HG03571 (cell line): Measurements from ENCODE around the gene SCGB3A2.

ENCODE experiments used
- ATAC-seq: cut with Tn5 transposase; IDR thresholded peaks from one replicate; pipeline ENCODE4 v1.9.1; 2021; ENCODE audit not compliant: unreplicated experiment

The SCGB3A2 gene, protein sequence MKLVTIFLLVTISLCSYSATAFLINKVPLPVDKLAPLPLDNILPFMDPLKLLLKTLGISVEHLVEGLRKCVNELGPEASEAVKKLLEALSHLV

DNA sequence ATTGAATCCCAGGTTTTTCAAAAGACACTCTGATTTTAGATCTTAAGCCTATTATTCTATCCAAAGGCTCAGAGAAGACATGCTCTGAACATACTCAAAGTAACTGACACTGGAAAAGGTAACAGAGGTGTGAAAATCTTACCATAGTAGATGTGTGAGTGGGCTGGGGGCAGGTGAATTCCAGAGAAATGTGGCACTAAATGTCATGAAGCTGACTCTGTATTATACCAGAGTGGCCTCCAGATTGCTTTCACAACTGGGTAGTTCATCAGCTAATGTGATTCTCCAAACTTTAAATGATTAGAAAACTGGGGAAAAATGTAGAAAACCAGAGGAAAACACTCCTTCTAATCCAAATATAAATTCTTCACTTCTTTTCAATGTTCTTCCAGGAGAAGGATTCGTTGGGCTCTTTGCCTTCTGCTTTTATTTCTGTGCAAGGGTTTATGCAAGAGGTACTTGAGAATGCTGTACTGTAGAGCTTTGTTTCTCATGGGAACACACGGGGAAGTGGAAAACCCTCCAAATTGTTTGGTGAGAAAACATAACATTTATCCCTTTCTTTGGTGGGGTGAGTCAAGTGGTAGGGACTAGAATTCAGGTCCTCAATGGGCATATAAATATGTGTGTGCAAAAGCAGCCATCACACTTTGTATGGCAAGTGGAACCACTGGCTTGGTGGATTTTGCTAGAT is at the start of gene SCGB3A2:
Gene SCGB3A2, plus strand, starts transcription at position 646 of the 694 bp plus-strand sequence. CDS start 93 bp downstream, outside the sequence.
- no peak for ATAC-seq

DNA sequence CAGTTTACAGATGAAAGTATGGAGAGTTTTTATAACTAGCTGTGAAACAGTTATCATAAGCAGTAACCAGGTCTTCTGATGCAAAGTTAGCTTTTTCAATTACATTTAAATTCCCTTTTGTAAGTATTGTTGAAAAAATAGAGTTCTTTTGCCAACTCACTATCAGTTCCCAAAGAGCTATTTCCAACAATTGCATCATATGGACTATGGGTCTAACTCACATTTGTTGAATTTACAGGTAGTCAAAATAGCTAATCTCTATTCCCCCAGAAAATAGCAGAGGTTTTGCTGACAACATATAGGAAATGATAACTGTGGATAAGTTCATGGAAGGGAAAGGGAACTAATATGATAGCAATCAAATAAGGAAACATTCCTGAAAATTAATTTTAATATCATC is 48.5 kb upstream of the SCGB3A2 start:
- no peak for ATAC-seq

DNA sequence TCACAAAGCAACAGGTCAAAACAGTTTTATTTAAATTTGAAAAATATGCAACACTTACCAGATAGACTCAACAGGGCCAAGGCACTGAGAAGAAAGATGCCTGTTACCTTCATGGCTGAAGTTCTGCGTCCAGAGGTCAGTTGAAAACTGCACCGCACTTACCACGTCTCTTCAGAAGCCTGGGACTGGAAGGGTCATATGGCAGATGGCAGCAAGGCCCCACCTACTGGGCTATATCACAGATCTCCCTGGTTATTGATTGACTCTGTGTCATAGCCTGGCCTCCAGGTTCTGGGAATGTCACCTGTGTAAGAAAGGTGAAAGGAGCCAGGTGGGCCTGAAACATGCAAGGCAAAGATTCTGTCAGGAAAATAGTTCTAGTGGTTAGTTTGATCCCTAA is 47.0 kb upstream of the SCGB3A2 start, which contains the start of gene SPINK1:
Gene SPINK1, minus strand, starts transcription at position 207 of the 400 bp plus-strand sequence. Its CDS starts 94 bp downstream, at position 113.
- ATAC-seq: no peak

DNA sequence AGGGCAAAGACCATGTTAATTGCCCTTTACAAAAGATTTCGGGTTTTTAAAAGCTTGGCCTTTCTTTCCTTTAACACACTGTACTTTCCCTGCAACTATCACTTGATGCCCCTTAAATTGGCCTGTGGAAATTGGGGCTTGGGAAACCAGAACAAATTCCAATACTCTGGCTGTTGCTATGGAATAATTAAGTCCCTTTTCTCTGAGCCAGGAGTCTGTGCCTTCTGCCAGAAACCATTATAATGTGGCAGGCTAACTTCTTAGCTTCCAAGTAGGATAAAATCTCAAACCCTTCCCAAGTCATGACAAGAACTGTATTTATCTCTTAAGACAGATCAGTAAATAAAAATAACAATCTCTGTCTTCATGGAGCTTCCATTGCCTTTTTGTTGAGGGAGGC is 46.0 kb upstream of the SCGB3A2 start:
- ATAC-seq: no peak

DNA sequence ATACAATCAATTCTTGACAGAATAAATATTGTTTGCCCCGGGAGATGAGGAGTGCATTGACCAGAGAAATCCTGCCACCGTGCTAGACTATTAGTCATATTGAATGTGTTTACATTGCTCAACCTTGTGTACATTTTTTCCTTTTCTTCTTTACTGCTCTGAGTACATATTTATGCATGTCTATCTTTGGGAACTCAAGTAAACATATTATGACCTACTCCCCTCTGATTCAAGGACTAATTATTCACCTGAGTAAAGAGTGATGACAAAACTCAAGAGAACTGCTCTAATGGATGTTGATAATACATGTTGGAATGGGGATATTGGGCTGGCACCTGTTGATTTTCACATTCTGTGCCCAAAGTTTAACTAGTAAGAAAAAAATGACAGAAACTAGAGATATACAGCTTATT is 43.1 kb upstream of the SCGB3A2 start:
- ATAC-seq: no peak

DNA sequence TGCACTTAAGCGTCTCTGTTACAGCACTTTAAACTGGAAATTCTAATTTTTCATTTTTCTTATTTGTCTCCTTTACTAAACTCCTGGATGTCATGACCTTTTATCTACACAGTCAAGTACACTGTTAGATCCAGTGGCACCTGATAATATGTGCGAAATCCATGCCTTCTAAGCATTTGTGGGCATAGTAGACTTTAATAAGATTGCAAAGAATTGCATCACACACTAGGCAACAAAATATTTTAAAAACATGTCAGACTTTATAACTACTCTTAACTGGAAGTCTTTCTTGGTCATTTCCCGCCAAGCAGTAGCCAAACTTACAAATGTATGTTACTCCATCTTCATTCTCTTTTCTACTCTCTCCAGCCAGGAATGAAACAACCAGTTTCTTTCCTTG is 42.1 kb upstream of the SCGB3A2 start:
- ATAC-seq: no peak

DNA sequence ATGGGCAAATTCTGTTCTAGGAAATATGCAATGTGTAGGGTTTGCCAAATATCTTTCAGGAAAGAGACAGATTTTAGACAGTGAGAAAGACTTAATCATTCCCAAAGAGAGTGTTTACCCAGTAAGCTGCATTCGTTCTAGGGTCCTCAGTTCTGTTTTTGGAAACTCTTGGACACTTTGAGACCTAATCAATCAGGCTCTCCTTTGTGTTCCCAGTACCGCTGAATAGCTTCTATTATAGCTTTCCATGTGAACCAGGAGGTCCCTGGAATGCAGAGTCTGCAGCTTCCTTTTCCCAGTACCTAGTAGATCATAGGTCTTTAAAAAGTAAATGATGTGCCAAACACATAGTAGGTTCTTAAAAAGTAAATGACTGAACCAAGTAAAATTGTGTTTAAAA is 35.6 kb upstream of the SCGB3A2 start:
- ATAC-seq: no peak

DNA sequence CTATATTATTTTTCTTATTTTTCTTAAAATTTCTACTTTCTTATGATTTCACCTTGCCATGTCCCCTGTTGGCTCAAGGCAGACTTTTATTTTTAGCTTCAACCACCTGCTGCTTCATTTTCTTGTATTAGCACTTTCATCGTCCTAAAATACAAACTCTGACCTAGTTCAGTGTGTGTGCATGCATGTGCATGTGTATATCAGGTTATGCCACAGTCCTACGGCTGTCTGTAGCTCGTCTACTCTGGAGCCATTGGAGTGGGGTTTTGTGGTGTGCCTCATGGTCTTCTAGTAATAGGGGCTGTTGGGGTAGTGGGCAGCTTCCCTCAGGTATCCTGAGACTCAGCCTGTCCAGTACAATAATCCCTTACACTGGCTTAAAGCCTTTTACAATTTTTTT is 33.7 kb upstream of the SCGB3A2 start:
- ATAC-seq: no peak

DNA sequence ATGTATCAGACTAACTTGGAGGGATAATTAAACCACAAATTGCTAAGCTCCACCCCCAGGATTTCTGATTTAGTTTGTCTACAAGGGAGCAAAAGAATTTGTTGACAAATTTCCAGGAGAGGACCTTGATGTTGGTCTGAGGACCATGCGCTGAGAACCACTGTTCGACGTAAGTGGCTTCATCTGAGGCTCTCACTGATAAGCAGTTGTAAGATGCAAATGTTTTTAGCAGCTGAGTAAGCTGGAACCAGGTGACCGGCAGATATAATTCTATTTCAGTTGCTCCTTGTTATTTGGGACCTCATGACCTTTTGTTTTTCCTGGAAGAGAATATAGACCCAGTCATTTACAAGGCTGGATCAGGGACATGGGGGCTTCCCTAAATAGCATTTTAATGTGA is 32.9 kb upstream of the SCGB3A2 start:
- ATAC-seq: no peak

DNA sequence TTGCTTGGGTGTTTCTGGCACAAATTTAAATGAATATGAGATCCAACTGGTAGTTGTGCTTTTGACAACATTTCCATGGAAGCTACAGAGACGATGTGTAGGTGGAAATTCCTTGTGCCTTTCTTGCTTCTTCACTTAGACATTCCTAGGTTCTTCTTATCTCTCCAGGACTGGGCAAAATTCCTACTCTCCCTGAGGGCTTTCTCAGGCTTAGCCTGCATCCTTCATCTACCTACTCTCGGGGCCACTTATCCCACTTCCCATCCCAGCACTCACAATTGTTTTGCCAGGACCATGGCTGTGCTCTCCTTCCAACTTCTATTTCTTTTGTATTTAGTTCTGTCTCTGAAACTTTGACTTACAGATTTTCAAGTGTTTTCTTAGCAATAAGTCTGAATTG is 29.3 kb upstream of the SCGB3A2 start:
- ATAC-seq: no peak

DNA sequence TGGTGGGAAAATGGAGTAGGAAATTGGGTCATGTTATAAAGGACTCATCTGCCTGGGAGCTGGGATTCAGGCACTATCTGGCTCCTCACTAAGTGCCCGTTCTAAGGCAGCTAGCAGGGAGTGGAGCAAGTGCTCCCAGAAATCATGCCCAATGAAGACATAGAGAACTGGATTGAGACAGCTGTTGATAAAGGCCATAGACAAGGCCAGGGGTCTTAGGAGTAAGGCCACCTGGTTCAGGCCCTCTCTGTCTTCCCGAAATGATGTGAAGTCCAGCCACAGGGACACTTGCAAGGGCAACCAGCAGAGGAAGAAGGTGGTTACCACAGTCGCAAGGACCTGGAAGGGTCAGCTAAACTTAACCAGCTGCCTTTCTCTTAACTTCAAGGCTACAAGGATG is 26.9 kb upstream of the SCGB3A2 start:
- no peak for ATAC-seq

DNA sequence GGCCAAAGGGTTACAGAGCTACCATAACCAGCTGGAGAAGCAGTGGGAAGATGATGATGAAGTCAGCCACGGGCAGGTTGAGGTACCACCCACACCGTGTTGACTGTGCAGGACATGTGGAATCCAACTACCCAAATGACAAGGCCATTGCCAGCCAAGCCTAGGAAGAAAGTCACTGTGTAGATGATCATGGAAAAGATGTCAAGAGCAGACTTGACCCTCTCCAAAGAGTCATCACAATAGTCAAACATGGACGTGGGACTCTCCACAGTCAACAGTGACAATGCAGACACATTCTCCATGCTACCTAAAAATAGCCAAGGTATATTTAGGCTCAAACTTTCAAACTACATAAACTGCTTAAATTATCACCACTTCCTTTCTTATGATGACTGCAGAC is 26.1 kb upstream of the SCGB3A2 start:
- no peak for ATAC-seq

DNA sequence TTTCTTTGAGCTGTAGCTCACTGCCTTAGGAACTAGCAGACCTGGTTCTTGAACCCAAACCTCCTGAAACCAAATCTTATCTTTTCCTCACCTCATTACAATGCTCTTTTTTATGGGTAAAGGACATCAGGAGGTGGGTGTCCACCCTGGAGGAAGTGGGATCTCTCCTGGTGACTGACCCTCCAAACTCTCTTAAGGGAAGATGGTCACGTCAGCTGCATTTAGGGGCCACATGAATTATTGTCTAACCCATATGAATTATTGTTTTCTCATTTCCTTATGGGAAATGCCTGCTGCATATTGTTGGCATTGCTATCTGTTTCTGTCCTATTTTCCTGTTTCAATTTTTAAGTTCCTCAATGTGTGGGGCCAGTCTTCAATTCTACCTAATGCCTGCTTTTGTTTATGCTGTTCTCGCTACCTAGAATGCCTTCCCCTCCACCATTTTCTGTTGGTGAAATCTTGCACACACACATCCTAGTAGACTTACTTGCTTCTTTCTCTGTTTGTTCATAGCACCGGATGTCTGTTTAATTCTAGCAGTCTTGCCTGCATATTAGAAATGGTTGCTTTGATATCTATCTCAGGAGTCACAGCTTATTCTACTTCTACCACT is 25.0 kb upstream of the SCGB3A2 start:
- ATAC-seq: no peak

DNA sequence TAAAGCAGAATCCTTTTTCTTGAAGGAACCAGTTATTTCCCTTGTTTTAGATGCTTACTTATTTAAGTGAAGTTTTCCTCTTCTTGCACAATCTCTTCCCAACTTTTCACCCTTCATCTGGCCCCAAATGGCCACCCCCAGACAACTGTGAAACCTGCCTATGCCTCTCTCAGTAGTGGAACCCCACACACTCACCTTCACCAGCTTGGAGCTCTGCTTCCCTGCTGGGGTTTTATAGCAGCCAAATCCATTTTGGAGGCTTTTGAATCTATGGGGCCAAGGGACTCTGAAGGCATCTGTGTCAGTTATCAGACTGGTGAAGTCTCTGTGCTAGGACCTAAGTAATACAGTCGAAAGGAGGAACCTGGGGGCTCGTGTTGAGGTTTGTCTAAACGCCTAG is 24.2 kb upstream of the SCGB3A2 start:
- ATAC-seq: no peak

DNA sequence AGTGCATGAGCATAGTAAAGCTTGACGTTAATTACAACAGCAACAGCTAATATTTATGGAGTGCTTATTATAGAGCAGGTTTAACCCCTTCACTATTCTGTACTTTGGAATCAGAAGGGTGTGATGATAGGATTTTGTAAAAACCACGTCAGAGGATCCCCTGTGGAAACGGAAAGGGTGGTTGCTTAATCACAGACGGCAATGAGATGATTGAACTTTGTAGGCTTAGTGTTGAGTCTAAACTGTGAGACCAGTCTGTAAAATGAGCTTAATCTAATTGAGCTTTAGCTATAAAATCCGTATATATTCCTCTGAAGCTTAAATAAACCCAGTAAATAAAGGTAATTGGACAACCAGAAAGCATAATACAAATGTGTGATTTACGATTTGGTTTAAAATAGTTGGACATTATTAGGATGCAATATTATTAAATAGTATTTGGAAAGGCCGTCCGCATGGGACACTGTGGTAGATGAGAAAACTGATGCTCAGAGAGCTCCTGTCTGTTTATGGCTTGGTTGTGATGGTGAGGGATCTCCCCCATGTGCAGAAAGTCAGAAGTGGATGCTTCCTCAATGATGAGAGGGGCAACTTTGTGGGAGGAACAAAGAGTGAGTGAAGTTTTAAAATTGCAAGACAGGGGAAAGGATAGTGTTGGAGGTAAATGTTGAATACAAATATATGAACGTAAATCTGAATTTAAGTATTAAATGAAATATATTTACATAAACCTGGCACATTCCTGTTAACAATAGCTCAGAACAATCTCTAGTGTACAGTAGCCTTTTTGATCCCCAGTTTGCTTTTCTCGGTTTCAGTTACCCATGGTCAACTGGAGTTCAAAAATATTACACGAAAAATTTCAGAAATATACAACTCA is 23.4 kb upstream of the SCGB3A2 start:
- no peak for ATAC-seq

DNA sequence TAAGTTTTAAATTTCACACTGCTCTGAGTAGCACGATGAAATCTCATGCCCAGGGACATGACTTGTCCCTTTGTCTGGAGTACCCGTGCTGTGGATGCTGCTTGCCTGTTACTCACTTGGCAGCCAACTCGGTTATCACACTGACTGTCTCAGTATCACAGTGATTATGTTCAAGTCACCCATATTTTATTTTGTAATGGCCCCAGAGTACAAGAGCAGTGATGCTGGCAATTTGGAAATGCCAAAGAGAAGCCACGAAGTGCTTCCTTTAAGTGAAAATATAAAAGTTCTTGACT is 22.8 kb upstream of the SCGB3A2 start:
- ATAC-seq: no peak

DNA sequence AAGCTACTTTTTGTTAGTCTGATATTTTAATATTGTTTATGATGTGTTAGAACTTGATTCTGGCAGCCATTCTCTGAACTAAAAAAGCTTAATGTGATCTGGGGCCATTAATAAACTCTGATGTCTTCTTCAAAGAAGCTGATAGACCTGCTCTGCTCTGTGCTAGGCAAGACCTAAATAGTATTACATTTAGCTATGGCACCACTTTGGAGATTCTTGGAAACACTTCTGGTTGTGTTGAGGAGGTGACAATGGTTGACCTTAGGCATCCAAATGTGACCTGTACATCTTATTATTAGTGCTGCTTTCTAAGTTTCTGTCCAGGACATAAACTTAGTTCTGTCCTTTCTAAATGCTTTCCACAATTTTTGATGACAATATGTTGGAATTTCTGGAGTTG is 21.7 kb upstream of the SCGB3A2 start:
- no peak for ATAC-seq

DNA sequence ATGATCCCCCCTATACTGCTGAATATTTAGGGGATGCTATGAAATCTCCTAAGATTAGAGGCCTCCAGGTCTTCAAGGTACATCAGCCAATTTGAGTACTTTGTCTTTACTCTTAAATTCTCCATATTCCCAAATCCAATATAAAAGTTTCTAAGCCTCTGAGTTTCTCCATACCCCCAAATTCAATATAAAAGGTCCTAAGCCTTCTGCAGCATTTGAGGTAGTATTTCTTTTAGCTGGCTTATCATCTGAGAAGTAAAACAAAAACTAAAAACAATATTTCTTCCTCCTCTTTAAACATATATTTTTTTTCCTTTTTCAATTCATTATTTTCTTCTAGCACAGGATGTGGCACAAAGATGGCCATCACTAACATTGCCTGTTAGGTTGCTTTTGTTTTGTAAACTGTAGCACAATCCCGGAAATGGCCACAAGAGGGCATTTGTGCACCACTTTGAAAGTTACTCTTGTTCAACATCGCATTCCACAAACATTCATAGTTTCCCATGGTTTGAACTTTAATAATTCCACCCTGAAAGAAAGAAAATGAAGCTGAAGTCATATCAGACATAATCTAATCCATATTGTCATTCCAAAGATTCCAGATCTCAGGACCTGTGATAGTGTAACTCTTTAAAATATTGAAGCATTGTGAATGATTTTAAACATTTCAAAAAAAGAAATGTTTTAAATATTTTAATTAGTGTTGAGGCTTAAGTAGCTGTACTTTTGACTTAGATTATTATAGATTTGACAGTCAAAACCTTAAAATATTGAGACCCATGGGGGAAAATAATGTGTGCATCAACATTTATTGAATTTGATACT is 21.0 kb upstream of the SCGB3A2 start:
- ATAC-seq: peak; percentile 64

DNA sequence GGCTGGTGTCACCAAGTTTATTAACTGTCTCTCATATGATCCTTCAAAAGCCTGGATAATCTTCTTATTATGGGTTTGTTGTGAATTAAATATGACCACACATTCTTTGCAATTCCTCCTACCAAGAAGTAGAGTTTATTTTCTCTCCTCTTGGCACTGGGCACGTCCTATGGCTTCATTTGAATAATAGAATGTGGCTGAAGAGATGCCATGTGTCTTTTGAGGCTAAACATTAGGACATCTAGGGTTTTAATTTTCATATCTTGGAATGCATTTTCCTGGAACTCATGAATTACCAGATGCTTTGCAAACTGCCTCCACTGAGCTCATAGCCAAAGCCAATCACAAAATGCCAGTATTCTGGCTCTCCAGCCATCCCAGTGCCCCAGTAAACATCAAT is 19.9 kb upstream of the SCGB3A2 start:
- no peak for ATAC-seq

DNA sequence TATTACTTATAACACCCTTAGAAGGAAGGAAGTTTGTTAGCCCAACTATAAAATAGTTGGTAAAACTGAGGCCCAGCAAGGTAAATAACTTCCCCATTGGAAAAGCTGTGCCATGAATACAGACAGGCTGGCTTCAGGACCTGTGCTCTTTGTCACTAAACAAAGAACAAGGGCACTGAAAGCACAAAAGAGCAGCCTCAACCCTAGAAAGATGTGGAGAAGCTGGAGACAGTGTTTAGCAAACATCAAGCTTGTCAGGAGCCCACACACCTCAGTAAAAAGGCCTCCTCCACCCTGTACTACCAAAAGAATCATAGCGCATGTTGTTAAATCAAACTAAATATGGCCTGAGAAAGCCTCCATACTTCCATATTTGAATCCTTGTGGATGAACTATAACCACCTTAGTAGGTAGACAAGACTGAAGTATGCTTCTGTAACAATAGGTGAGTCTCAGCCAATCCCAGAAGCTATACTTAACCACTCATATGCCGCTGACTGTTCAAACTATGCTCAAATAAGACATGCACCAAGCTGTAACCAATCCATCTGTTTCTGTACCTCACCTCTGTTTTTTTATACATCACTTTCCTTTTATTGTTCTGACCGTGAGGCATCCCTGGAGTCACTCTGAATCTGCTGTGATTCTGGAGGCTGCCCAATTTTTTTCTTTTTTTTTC is 18.4 kb upstream of the SCGB3A2 start:
- ATAC-seq: no peak
